ENCODE measurements around the gene SMAD4. TPM values are rescaled to one million over a fixed set of nuclear protein-coding genes. Genes with fewer than 3 reads are reported as not detected.

The SMAD4 gene
- total and polyA plus RNA-seq, 2 of the 13 experiments (the other 11 are each of a cell fraction or from before 2014, with no cell fraction given), result 70.2 to 72.0 TPM

DNA sequence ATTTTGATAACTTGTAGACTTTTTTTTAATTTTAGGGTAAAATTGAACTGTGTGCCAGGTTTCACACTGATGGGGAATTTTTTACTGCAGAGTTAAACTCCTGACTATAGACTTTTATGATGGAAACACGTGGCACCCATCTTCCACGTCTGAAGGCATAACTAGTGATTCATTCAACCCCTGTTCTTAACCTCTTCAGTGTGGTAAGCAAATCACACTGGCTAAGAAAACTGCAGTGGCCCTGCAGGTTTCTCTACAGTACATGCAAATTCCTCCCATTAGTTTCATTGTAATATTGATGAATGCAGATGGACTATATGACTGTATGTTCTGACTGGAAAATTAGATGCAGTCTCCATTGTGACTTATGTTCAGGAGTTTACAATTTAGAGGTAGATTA, 47.2 kb downstream of the SMAD4 start:
- TF ChIP-seq KDM2A (CRISPR knock-in tag; IDR thresholded peaks at IDR 0.05; ENCODE audit: borderline replicate concordance, low read depth) (no peak), ZNF556 (CRISPR knock-in tag; IDR thresholded peaks at IDR 0.05; ENCODE audit: borderline replicate concordance) (no peak), MXI1 (IDR thresholded peaks at IDR 0.05; ENCODE audit: borderline replicate concordance, low read depth, low read length) (no peak), STAT5B (CRISPR knock-in tag; IDR thresholded peaks at IDR 0.05) (no peak)
- DNase-seq (ENCODE audit: low spot score), result no peak
- peaks cover 14 to 56% of the 10 kb centered on the region in 2 experiments for H3K36me3 ChIP-seq (replicated peaks in 1 of 2; ENCODE audit: control insufficient read depth in 1 of 2, insufficient read depth in 2 of 2, low read length in 2 of 2)
- ChIA-PET POLR2A (no interaction called here), CTCF (ENCODE audit: low intra/inter-chr PET ratio, low total read pairs) (no interaction called here)
- H3K4me3 ChIP-seq (replicated peaks in 1 of 3; ENCODE audit: insufficient read depth in 1 of 3, low read depth in 2 of 3, low read length in 3 of 3), result no peak overlapping the region
- in situ Hi-C loops (cut with HindIII; ENCODE audit: extremely low pct_ligation_motif_present, low pct_unique_long_range_greater_than_20kb), result no loop called here
- H3K9me3 ChIP-seq (ENCODE audit: low read length), result no peaks in the 10 kb centered on the region
- intact Hi-C loops (cut with micrococcal nuclease; ENCODE audit: unreplicated experiment), result no loop called here
- H3K27me3 ChIP-seq (ENCODE audit: control insufficient read depth in 1 of 2, insufficient read depth in 2 of 2, low read length in 2 of 2), result no peaks in the 10 kb centered on the region
- H3K4me1 ChIP-seq (ENCODE audit: insufficient read depth, low read length), result no peaks in the 10 kb centered on the region
- FAIRE-seq, result no peak
- no TSS peak for BruUV-seq (replicated peaks)
- H3K79me2 ChIP-seq (ENCODE audit: insufficient read depth, low read length), result peaks cover 3% of the 10 kb centered on the region
- no peak overlapping the region for H2AFZ ChIP-seq (ENCODE audit: low read length)
- no peaks in the 10 kb centered on the region for H4K20me1 ChIP-seq (ENCODE audit: insufficient read depth, low read length)
- WGBS (ENCODE audit: low lambda C conversion rate), result 100% methylated on average over 2 of the region's 2 CpGs
- ATAC-seq, result no peak
- no peak overlapping the region for H3K4me2 ChIP-seq (ENCODE audit: low read depth, low read length)
- H3K9ac ChIP-seq (ENCODE audit: insufficient read depth, low read depth, low read length), result no peak overlapping the region
- H3K27ac ChIP-seq (ENCODE audit: extremely low read length, insufficient read depth, low read length), result no peak overlapping the region

DNA sequence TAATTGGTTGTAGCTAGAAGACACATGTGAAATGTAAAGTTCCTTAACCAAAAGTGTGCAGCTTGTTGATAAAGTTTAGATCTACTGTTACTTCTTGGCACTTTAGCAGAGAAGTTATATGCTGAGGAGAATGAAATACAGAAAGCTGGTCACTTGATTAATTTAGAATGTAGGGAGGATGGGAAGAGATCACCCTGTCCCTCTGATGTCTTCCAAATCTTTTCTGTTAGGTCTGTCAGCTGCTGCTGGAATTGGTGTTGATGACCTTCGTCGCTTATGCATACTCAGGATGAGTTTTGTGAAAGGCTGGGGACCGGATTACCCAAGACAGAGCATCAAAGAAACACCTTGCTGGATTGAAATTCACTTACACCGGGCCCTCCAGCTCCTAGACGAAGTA, 48.0 kb downstream of the SMAD4 start:
- WGBS (ENCODE audit: low lambda C conversion rate), result 98% methylated on average over 5 of the region's 5 CpGs

More for the DNA sequence above, 48.0 kb downstream of the SMAD4 start:
- H3K36me3 ChIP-seq (replicated peaks in 1 of 2; ENCODE audit: control insufficient read depth in 1 of 2, insufficient read depth in 2 of 2, low read length in 2 of 2), result peaks cover 14 to 53% of the 10 kb centered on the region in 2 experiments
- no TSS peak for BruUV-seq (replicated peaks)
- H3K9me3 ChIP-seq (ENCODE audit: low read length), result no peaks in the 10 kb centered on the region
- no peak overlapping the region for H3K4me3 ChIP-seq (replicated peaks in 1 of 3; ENCODE audit: insufficient read depth in 1 of 3, low read depth in 2 of 3, low read length in 3 of 3)
- in situ Hi-C loops (cut with HindIII; ENCODE audit: extremely low pct_ligation_motif_present, low pct_unique_long_range_greater_than_20kb), result no loop called here
- POLR2A ChIA-PET, result no interaction called here
- no peaks in the 10 kb centered on the region for H3K27me3 ChIP-seq (ENCODE audit: control insufficient read depth in 1 of 2, insufficient read depth in 2 of 2, low read length in 2 of 2)
- H3K79me2 ChIP-seq (ENCODE audit: insufficient read depth, low read length), result peaks cover 3% of the 10 kb centered on the region
- no peak overlapping the region for H3K9ac ChIP-seq (ENCODE audit: insufficient read depth, low read depth, low read length)
- H3K4me2 ChIP-seq (ENCODE audit: low read depth, low read length), result no peak overlapping the region
- H2AFZ ChIP-seq (ENCODE audit: low read length), result no peak overlapping the region
- DNase-seq (ENCODE audit: low spot score) (no peak), ATAC-seq (no peak), FAIRE-seq (no peak)
- TF ChIP-seq ZFP62 (CRISPR knock-in tag; IDR thresholded peaks at IDR 0.05) (no peak), ZNF383 (CRISPR knock-in tag; IDR thresholded peaks at IDR 0.05; ENCODE audit: borderline replicate concordance) (no peak), ZNF672 (CRISPR knock-in tag; IDR thresholded peaks at IDR 0.05) (no peak), MEIS2 (CRISPR knock-in tag; IDR thresholded peaks at IDR 0.05) (no peak), ATF7-NPFF (CRISPR knock-in tag; IDR thresholded peaks at IDR 0.05; ENCODE audit: low read depth) (no peak), ZFYVE20 (CRISPR knock-in tag; IDR thresholded peaks at IDR 0.05; ENCODE audit: borderline replicate concordance, low read depth) (no peak), AKAP8 (CRISPR knock-in tag; IDR thresholded peaks at IDR 0.05) (no peak), HNRNPK (IDR thresholded peaks at IDR 0.05; ENCODE audit: low read depth, low read length, poor library complexity, severe bottlenecking) (no peak), RBAK (CRISPR knock-in tag; IDR thresholded peaks at IDR 0.05) (no peak)
- TF ChIP-seq, protein P1, sequence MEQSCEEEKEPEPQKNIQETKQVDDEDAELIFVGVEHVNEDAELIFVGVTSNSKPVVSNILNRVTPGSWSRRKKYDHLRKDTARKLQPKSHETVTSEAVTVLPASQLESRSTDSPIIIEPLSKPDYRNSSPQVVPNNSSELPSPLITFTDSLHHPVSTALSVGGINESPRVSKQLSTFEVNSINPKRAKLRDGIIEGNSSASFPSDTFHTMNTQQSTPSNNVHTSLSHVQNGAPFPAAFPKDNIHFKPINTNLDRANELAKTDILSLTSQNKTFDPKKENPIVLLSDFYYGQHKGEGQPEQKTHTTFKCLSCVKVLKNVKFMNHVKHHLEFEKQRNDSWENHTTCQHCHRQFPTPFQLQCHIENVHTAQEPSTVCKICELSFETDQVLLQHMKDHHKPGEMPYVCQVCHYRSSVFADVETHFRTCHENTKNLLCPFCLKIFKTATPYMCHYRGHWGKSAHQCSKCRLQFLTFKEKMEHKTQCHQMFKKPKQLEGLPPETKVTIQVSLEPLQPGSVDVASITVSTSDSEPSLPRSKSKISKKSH (CRISPR knock-in tag; IDR thresholded peaks at IDR 0.05; ENCODE audit: borderline replicate concordance), result no peak
- TF ChIP-seq, protein P2, sequence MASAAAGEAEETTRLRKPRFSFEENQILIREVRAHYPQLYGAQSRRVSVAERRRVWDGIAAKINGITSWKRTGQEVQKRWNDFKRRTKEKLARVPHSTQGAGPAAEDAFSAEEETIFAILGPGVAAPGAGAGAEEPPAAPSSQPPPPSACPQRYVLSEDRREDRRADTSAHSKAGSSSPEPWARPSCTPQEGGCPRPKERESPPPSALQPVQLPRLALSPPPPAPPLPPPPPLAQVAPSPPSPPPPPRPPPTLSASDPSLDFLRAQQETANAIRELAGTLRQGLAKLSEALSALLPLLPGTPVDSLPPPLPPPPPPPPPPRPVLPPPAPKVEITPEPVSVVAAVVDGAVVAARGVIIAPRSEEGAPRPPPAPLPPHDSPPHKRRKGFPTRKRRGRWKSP (CRISPR knock-in tag; IDR thresholded peaks at IDR 0.05), result no peak
- no peaks in the 10 kb centered on the region for H3K4me1 ChIP-seq (ENCODE audit: insufficient read depth, low read length)
- H3K27ac ChIP-seq (ENCODE audit: extremely low read length, insufficient read depth, low read length), result no peak overlapping the region
- intact Hi-C loops (cut with micrococcal nuclease; ENCODE audit: unreplicated experiment), result no loop called here
- CTCF ChIA-PET (ENCODE audit: low intra/inter-chr PET ratio, low total read pairs), result no interaction called here
- H4K20me1 ChIP-seq (ENCODE audit: insufficient read depth, low read length), result no peaks in the 10 kb centered on the region
